SU-DHL-6 (cell line): ENCODE measurements around the gene ABCF1.
"Not testable (repeated sequence)": the region's sequence is repeated elsewhere in the genome, so short reads cannot be mapped to it uniquely, and the experiment has no call there.

Experiments
- H2AFZ ChIP-seq: fragments of 200-600 bp; sonication (generic); 2 replicates; pipeline ENCODE4 v1.6.1; 2014; ENCODE audit warnings: low read depth, mild to moderate bottlenecking, moderate library complexity, mixed read lengths, antibody characterized with exemption, low read length; ENCODE audit not compliant: severe bottlenecking
- H3F3A ChIP-seq: fragments of 200-600 bp; shearing (Covaris generic); 2 replicates; pipeline ENCODE4 v1.6.0; 2016; ENCODE audit warnings: antibody characterized with exemption, mild to moderate bottlenecking; ENCODE audit not compliant: insufficient read depth
- H3K27ac ChIP-seq: fragments of 200-600 bp; sonication (generic); 2 replicates; pipeline ENCODE4 v1.5.1; 2016; ENCODE audit warnings: low read depth, mild to moderate bottlenecking, low read length, moderate library complexity, mixed read lengths
- H3K27me3 ChIP-seq: fragments of 200-600 bp; sonication (generic), shearing (Covaris generic); 2 replicates; pipeline ENCODE4 v1.6.0; 2014; ENCODE audit warnings: mild to moderate bottlenecking, low read length
- H3K36me3 ChIP-seq: fragments of 200-600 bp; sonication (generic); 2 replicates; pipeline ENCODE4 v1.6.1; 2014; ENCODE audit warnings: mild to moderate bottlenecking, low read length, mixed read lengths
- H3K4me2 ChIP-seq: fragments of 300-600, 200-600 bp; shearing (Covaris generic), sonication (generic); 2 replicates; pipeline ENCODE4 v1.6.0; 2014; ENCODE audit warnings: low read length, low read depth, mild to moderate bottlenecking; ENCODE audit not compliant: poor library complexity, severe bottlenecking
- H3K4me3 ChIP-seq: fragments of 200-600 bp; sonication (generic); 2 replicates; pipeline ENCODE4 v1.5.1; 2014; ENCODE audit warnings: antibody characterized with exemption, low read length, mild to moderate bottlenecking, mixed read lengths; ENCODE audit not compliant: insufficient read depth, poor library complexity, severe bottlenecking
- H3K79me2 ChIP-seq: fragments of 200-600 bp; sonication (generic); 2 replicates; pipeline ENCODE4 v1.6.1; 2014; ENCODE audit warnings: mild to moderate bottlenecking, low read length, moderate library complexity; ENCODE audit not compliant: insufficient read depth
- H3K9ac ChIP-seq: fragments of 200-600 bp; sonication (generic); 2 replicates; pipeline ENCODE4 v1.7.0; 2014; ENCODE audit warnings: mild to moderate bottlenecking, low read length
- H3K9me2 ChIP-seq: fragments of 200-600 bp; sonication (generic); replicated peaks from 2 replicates; pipeline ENCODE4 v1.6.1; 2014; ENCODE audit warnings: low read length; ENCODE audit not compliant: insufficient read depth
- H3K9me3 ChIP-seq: fragments of 200-600 bp; sonication (generic); 2 replicates; pipeline ENCODE4 v1.6.1; 2014; ENCODE audit warnings: low read length, mixed read lengths; ENCODE audit not compliant: insufficient read depth
- H4K20me1 ChIP-seq: fragments of 200-600 bp; sonication (generic); 2 replicates; pipeline ENCODE4 v1.6.1; 2014; ENCODE audit warnings: low read depth, mild to moderate bottlenecking, antibody characterized with exemption, low read length, moderate library complexity, mixed read lengths
- EZH2phosphoT487 ChIP-seq: fragments of 200-600 bp; sonication (generic), shearing (Covaris generic); conservative IDR thresholded peaks from 2 replicates; pipeline ENCODE4 v1.6.1; 2018; ENCODE audit warnings: mild to moderate bottlenecking, antibody characterized with exemption, low read length, moderate library complexity, mixed read lengths
- TF ChIP-seq, protein P1 (sequence below): fragments of 200-600 bp; sonication (generic); IDR thresholded peaks from one replicate; pipeline ENCODE4 v1.5.1; 2017; ENCODE audit warnings: antibody characterized with exemption, mild to moderate bottlenecking, low read length, moderate library complexity; ENCODE audit not compliant: insufficient read depth, poor library complexity, severe bottlenecking

ABCF1 gene

DNA sequence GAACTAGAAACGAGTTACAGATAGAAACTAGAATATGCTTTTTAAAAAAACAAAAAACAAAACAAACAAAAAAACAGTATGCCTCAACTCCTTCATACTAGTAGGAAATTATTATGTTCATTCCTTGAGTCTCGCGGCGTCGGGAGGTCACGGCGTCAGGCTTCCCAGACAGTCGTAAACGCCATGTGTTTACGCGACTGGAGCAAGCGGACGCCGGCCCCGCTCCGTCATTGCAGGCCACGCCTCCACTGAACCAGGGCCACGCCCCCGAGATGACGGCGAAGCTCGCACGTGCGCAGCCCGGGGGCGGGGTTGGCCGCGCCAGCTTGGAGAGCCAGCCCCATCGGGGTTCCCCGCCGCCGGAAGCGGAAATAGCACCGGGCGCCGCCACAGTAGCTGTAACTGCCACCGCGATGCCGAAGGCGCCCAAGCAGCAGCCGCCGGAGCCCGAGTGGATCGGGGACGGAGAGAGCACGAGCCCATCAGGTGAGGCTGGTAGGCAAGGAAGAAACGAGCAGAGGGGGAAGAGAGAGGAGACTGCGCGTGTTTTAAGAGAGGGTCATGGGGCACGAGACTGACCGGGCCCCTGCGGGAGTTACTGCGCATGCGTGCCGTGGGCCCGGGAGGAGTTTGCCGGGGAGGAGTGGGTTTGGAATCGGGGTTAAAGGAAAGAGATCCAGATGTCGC, at the start of gene ABCF1:
Gene ABCF1, plus strand, starts transcription at position 368 of the 687 bp plus-strand sequence. Its CDS starts 46 bp downstream, at position 414.
- peak within 1 kb of the TSS; percentile 75 for H3K27ac ChIP-seq
- H3K9ac ChIP-seq, result peak within 1 kb of the TSS; percentile 74
- H2AFZ ChIP-seq, result peak within 1 kb of the TSS; percentile 95
- H3F3A ChIP-seq, result peaks cover 8% of the 10 kb centered on the region; the same call in 1 of the 2 replicates
- peak within 1 kb of the TSS; percentile 87 for H3K4me3 ChIP-seq
- peak within 1 kb of the TSS; percentile 76 for H3K4me2 ChIP-seq
- H3K27me3 ChIP-seq, result no peaks in the 10 kb centered on the region
- no peaks in the 10 kb centered on the region for H3K9me3 ChIP-seq
- H3K9me2 ChIP-seq, result no peaks in the 10 kb centered on the region
- peaks cover 32% of the 10 kb centered on the region; the same call in 1 of the 2 replicates for H4K20me1 ChIP-seq
- peaks cover 48% of the 10 kb centered on the region for H3K79me2 ChIP-seq
- TF ChIP-seq, protein P1, sequence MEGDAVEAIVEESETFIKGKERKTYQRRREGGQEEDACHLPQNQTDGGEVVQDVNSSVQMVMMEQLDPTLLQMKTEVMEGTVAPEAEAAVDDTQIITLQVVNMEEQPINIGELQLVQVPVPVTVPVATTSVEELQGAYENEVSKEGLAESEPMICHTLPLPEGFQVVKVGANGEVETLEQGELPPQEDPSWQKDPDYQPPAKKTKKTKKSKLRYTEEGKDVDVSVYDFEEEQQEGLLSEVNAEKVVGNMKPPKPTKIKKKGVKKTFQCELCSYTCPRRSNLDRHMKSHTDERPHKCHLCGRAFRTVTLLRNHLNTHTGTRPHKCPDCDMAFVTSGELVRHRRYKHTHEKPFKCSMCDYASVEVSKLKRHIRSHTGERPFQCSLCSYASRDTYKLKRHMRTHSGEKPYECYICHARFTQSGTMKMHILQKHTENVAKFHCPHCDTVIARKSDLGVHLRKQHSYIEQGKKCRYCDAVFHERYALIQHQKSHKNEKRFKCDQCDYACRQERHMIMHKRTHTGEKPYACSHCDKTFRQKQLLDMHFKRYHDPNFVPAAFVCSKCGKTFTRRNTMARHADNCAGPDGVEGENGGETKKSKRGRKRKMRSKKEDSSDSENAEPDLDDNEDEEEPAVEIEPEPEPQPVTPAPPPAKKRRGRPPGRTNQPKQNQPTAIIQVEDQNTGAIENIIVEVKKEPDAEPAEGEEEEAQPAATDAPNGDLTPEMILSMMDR, result no peak
- no peaks in the 10 kb centered on the region; the same call in 1 of the 2 replicates for H3K36me3 ChIP-seq

DNA sequence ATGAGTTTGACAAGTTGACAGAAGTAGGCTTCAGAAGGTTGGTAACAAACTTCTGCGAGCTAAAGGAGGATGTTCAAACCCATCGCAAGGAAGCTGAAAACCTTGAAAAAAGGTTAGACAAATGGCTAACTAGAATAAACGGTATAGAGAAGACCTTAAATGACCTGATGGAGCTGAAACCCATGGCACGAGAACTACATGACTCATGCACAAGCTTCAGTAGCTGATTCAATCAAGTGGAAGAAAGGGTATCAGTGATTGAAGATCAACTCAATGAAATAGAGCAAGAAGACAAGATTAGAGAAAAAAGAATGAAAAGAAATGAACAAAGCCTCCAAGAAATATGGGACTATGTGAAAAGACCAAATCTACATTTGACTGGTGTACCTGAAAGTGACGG, 49.3 kb upstream of the ABCF1 start:
- not testable (repeated sequence) for H3K27me3 ChIP-seq, H3K9ac ChIP-seq, H3K4me3 ChIP-seq, H3K36me3 ChIP-seq, H3K9me3 ChIP-seq, H3K79me2 ChIP-seq, H3F3A ChIP-seq, H3K27ac ChIP-seq, H3K4me2 ChIP-seq, H3K9me2 ChIP-seq, H4K20me1 ChIP-seq, H2AFZ ChIP-seq

DNA sequence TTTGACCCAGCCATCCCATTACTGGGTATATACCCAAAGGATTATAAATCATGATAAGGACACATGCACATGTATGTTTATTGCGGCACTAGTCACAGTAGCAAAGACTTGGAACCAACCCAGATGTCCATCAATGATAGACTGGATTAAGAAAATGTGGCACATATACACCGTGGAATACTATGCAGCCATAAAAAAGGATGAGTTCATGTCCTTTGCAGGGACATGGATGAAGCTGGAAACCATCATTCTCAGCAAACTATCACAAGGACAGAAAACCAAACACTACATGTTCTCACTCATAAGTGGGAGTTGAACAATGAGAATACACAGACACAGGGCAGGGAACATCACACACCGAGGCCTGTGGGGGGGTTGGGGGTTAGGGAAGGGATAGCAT, 44.8 kb upstream of the ABCF1 start:
- H3K4me3 ChIP-seq, H2AFZ ChIP-seq, H3K9ac ChIP-seq: not testable (repeated sequence)

DNA sequence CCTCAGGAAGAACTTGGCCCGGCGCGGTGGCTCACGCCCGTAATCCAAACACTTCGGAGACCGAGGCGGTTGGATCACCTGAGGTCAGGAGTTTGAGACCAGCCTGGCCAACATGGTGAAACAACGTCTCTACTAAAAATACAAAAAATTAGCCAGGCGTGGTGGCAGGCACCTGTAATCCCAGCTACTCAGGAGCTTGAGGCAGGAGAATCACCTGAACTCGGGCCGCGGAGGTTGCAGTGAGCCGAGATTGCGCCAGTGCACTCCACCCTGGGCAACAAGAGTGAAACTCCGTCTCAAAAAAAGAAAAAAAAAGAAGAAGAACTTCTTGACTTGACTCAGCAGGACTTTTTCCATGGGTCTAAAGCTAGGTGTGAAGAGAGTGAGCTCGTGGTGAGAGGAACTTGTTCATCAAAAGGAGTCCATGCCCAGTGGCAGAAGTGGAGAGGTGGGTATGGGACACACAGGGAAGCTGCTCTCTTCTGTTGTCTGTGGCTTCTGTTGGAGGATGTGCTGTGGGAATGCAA, 41.8 kb upstream of the ABCF1 start:
- not testable (repeated sequence) for H3K4me2 ChIP-seq, H4K20me1 ChIP-seq, H3K9me2 ChIP-seq, H3K79me2 ChIP-seq, H3K4me3 ChIP-seq, H3K9ac ChIP-seq, H3K27me3 ChIP-seq, H3K36me3 ChIP-seq, H3K9me3 ChIP-seq
- Histone ChIP-seq H3F3A (peaks cover 39% of the 10 kb centered on the region), H3K27ac (peak overlapping the region; percentile 59), H2AFZ (peak overlapping the region; percentile 17)

More for the DNA sequence above, 44.8 kb upstream of the ABCF1 start:
- Histone ChIP-seq H3F3A (peaks cover 34% of the 10 kb centered on the region), H3K27ac (peak overlapping the region; percentile 89; the same call in 1 of the 2 replicates)
- H3K27me3 ChIP-seq, H3K9me3 ChIP-seq, H3K79me2 ChIP-seq, H4K20me1 ChIP-seq, H3K36me3 ChIP-seq, H3K4me2 ChIP-seq, H3K9me2 ChIP-seq: not testable (repeated sequence)

DNA sequence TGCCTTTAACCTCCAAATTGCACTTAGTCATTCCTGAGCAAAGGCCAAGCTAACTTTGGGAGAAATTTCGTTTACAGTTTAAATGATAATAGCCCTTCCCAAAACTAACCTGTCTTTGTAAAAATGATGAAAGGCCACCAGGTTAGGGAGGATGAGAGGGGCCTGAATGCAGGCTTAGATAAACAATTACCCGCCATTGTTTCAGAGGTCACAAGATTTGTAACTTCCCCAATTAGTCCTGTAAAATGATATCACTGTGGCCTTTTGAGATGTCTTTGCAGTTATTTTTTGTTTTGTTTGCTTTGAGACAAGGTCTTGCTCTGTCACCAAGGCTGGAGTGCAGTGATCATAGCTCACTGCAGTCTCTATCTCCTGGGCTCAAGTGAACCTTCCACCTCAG, 41.2 kb upstream of the ABCF1 start:
- Histone ChIP-seq H4K20me1 (no peaks in the 10 kb centered on the region), H2AFZ (peak overlapping the region; percentile 17), H3F3A (peaks cover 39% of the 10 kb centered on the region), H3K36me3 (no peaks in the 10 kb centered on the region), H3K79me2 (no peaks in the 10 kb centered on the region), H3K9me2 (no peaks in the 10 kb centered on the region), H3K9ac (no peak overlapping the region), H3K9me3 (no peaks in the 10 kb centered on the region), H3K27ac (peak overlapping the region; percentile 59), H3K4me3 (no peak overlapping the region), H3K4me2 (no peak overlapping the region), H3K27me3 (no peaks in the 10 kb centered on the region)
- no peak for TF ChIP-seq EZH2phosphoT487
- TF ChIP-seq, protein P1, result no peak
